ENCODE data around the gene PLD3. TPM values are rescaled to one million over a fixed set of nuclear protein-coding genes. Genes with fewer than 3 reads are reported as not detected.
"Not testable (repeated sequence)": the region's sequence is repeated elsewhere in the genome, so short reads cannot be mapped to it uniquely, and the experiment has no call there.

The PLD3 gene
- total and polyA plus RNA-seq, 8 donors, result 87.5 to 208 (median 108) TPM

DNA sequence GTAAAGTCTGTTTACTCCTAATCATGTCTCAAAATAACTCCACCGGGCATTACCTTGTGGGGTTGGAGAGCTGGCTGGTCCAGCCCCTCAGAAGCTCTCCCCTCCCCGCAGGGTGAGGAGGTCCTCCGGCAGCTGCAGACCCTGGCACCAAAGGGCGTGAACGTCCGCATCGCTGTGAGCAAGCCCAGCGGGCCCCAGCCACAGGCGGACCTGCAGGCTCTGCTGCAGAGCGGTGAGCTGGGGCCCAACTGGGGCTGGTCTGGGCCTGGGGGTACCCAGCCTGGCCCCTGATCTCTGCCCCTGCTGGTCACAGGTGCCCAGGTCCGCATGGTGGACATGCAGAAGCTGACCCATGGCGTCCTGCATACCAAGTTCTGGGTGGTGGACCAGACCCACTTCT, 21.3 kb downstream of the PLD3 start:
- DNase-seq (no peak), ATAC-seq (no peak), FAIRE-seq (no peak)
- no peaks in the 10 kb centered on the region for H3K27me3 ChIP-seq
- H3K36me3 ChIP-seq, result peaks cover 0 to 25% (median 7%) of the 10 kb centered on the region in 3 donors
- H3K4me3 ChIP-seq, result no peak overlapping the region
- H3K9me3 ChIP-seq, result no peaks in the 10 kb centered on the region
- TF ChIP-seq, protein P1, sequence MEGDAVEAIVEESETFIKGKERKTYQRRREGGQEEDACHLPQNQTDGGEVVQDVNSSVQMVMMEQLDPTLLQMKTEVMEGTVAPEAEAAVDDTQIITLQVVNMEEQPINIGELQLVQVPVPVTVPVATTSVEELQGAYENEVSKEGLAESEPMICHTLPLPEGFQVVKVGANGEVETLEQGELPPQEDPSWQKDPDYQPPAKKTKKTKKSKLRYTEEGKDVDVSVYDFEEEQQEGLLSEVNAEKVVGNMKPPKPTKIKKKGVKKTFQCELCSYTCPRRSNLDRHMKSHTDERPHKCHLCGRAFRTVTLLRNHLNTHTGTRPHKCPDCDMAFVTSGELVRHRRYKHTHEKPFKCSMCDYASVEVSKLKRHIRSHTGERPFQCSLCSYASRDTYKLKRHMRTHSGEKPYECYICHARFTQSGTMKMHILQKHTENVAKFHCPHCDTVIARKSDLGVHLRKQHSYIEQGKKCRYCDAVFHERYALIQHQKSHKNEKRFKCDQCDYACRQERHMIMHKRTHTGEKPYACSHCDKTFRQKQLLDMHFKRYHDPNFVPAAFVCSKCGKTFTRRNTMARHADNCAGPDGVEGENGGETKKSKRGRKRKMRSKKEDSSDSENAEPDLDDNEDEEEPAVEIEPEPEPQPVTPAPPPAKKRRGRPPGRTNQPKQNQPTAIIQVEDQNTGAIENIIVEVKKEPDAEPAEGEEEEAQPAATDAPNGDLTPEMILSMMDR (IDR thresholded peaks at IDR 0.05), result no peak
- intact Hi-C loops (cut with DNase I), result no loop called here
- no peak overlapping the region for H3K27ac ChIP-seq
- no peaks in the 10 kb centered on the region for H3K4me1 ChIP-seq
- WGBS, 2 donors, result 89 to 92% methylated on average over 12 of the region's 12 CpGs

DNA sequence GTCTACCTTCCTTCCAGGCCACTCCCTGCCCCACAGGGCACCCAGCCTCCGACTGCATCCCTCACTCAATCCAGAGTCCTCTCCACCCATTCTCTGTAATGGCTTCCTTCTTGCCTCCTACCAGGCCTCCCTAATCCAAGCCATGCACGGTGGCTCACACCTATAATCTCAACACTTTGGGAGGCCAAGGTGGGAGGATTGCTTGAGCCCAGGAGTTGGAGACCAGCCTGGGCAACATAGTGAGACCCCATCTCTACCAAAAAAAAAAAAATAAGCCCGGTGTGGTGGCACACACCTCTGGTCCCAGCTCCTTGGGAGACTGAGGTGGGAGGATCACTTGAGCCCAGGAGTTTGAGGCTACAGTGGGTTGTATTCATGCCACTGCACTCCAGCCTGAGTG, 21.8 kb downstream of the PLD3 start:
- H3K4me1 ChIP-seq; H3K27me3 ChIP-seq; H3K4me3 ChIP-seq; ATAC-seq; DNase-seq; FAIRE-seq; H3K27ac ChIP-seq; H3K9me3 ChIP-seq; intact Hi-C loops (cut with DNase I): not testable (repeated sequence)
- WGBS, 2 donors, result 94 to 100% methylated on average over 3 of the region's 3 CpGs
- peaks cover 0 to 25% (median 7%) of the 10 kb centered on the region in 3 donors for H3K36me3 ChIP-seq

DNA sequence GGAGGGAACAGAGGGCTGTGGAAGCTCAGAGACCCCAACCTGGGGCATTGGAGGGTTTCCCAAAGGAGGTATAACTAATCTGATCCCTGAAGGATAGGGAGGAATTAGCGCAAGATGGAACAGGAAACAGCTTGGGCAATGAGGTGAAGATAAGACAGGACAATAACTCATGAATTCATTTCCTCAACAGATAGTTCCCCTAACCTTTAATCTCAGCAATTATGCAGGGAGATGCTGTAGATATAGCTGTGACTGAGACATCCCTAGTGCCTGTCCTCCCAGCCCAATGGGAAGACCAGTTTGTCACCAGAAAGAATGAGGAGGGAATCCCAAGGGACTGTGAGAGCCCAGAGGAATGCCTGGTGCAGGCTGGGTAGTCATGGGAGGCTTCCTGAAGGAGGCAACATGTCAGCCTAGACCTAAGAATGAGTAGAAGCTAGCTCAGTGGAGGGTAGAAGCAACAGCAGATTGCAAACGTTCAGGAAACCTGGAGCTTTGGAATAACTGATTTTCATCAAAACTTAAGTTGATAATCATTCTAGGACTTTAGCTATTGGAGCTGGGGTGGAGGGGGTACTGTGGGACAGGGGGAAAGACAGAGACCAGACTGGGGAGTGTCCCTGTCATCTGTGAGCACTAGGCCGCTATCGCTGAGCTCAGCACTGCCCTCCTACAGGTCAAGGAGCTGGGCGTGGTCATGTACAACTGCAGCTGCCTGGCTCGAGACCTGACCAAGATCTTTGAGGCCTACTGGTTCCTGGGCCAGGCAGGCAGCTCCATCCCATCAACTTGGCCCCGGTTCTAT, 22.7 kb downstream of the PLD3 start:
- DNase-seq, result no peak
- no peaks in the 10 kb centered on the region for H3K9me3 ChIP-seq
- no peak for FAIRE-seq
- 83 to 90% methylated on average over 7 of the region's 7 CpGs for WGBS, 2 donors
- no peak for ATAC-seq
- H3K27me3 ChIP-seq, result no peaks in the 10 kb centered on the region
- H3K4me3 ChIP-seq, result no peak overlapping the region
- H3K4me1 ChIP-seq, result no peaks in the 10 kb centered on the region
- intact Hi-C loops (cut with DNase I), result no loop called here
- no peak overlapping the region for H3K27ac ChIP-seq
- peaks cover 0 to 25% (median 7%) of the 10 kb centered on the region in 3 donors for H3K36me3 ChIP-seq
- TF ChIP-seq, protein P1 (IDR thresholded peaks at IDR 0.05), result no peak

DNA sequence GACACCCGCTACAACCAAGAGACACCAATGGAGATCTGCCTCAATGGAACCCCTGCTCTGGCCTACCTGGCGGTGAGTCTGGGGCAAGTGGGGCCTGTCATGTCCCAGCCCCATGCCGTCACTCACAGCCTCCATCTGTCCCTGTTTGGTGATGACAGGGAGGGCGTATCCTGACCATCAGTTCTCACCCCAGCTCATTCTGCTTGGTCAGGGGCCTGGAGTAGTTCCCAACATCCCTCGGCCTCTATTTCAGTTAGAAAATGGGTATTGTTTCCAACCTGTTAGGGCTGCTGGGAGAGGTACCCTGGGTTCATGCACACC, 23.3 kb downstream of the PLD3 start:
- DNase-seq (no peak), ATAC-seq (no peak), FAIRE-seq (no peak)
- 96 to 97% methylated on average over 5 of the region's 5 CpGs for WGBS, 2 donors
- Histone ChIP-seq H3K9me3 (no peaks in the 10 kb centered on the region), H3K4me3 (no peak overlapping the region), H3K27ac (no peak overlapping the region), H3K36me3 (peaks cover 0 to 25% (median 7%) of the 10 kb centered on the region in 3 donors), H3K4me1 (no peaks in the 10 kb centered on the region), H3K27me3 (no peaks in the 10 kb centered on the region)
- intact Hi-C loops (cut with DNase I), result no loop called here
- TF ChIP-seq, protein P1 (IDR thresholded peaks at IDR 0.05), result no peak

DNA sequence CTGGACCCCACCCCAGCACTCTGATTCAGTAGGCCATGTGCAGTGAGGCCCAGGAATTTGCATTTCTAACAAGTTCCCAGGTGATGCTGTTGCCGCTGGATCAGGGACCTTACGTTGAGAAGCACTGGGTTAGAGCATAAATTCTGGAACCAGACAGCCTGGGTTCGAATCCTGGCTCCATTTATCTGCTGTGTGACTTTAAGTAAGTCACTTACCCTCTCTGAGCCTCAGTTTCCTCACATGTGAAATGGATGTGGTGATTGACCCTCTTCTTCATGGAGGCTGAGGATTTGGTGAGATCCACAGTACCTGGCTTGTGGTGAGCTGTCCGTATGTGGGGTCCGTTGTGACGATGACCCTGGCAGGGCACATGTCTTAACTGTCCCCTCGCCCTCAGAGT, 25.6 kb downstream of the PLD3 start:
- DNase-seq (no peak), ATAC-seq (no peak), FAIRE-seq (no peak)

More for the DNA sequence above, 25.6 kb downstream of the PLD3 start:
- Histone ChIP-seq H3K9me3 (no peaks in the 10 kb centered on the region), H3K36me3 (peaks cover 0 to 30% (median 7%) of the 10 kb centered on the region in 3 donors), H3K4me3 (no peak overlapping the region), H3K27me3 (no peaks in the 10 kb centered on the region), H3K4me1 (no peaks in the 10 kb centered on the region), H3K27ac (no peak overlapping the region)
- TF ChIP-seq, protein P1 (IDR thresholded peaks at IDR 0.05), result no peak
- 94% methylated on average over 7 of the region's 7 CpGs for WGBS, 2 donors
- intact Hi-C loops (cut with DNase I), result no loop called here
